HG03439 (cell line): ENCODE results near the gene NKAPL.

Experiments
- ATAC-seq: cut with Tn5 transposase; IDR thresholded peaks from one replicate; pipeline ENCODE4 v1.9.1; 2021; ENCODE audit warnings: mild to moderate bottlenecking, moderate library complexity; ENCODE audit not compliant: unreplicated experiment

NKAPL gene

DNA sequence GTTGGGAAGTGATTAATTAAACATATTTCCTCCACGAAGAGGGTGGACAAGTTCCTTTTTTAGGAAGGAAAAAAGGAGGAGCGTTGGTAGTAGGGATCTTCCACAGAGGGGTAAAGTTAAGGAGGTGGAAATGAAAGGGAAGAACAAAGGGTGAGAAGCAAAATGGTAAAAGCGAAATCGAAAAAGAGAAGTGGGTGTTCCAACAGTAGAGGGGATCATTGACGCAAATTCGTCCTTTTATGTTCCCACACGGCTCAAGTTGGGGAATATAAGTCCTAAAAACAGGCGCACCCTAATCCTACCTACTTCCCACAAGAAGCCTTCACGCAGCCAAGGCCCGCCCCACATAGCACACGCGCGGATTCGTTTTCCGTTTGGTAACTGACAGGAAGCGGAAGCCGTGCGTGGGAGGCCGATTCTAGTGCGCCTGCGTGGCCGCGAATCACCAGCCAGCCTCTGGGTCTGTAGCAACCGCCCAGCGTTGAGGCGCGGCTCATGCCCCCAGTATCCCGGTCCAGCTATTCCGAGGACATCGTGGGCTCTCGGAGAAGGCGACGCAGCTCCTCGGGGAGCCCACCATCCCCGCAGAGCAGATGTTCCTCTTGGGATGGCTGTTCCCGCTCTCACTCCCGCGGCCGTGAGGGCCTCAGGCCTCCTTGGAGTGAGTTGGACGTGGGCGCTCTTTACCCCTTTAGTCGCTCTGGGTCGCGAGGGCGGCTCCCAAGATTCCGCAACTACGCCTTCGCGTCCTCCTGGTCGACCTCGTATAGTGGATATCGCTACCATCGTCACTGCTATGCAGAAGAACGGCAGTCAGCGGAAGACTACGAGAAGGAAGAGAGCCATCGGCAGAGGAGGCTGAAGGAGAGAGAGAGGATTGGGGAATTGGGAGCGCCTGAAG is at the start of gene NKAPL:
NKAPL (plus strand) TSS at position 421 of the 901 bp plus-strand sequence; CDS start at position 496, 75 bp downstream.
- no peak for ATAC-seq

- no peak for ATAC-seq
Measured at GRCh38 chr6:28209753-28210535, 49.2 kb upstream of the NKAPL start.

- ATAC-seq, result peak; percentile 20
Measured at GRCh38 chr6:28211840-28212509, 47.1 kb upstream of the NKAPL start.

DNA sequence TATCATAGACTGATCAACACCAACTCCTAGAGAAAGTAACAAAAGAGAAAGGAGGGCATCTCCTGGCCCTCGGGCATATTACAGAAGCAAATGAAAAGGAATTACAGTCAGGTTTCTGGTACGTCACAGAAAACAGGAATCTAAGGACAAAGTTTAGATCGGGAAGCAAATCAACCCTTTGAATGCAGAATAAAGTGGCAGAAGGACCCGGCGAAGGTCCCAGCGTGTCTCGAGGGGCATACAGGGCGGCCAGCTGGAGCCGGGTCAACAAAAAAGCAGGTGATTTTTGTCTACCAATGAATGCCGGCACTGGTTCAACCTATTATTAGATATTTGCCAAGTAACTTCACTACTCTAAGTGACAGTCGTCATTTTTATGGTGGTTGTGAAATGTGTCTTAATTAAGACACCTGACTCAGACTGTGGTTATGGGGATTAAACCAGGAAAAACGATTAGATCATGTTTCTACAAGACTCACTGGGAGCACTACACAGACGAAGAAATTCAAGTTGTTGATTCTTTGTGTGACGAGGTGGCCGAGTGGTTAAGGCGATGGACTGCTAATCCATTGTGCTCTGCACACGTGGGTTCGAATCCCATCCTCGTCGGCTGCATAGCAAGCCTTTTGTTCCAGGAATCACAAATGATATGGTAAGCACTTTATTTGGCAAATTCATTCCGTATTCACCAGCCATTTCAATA is 46.4 kb upstream of the NKAPL start:
- peak; percentile 57 for ATAC-seq

DNA sequence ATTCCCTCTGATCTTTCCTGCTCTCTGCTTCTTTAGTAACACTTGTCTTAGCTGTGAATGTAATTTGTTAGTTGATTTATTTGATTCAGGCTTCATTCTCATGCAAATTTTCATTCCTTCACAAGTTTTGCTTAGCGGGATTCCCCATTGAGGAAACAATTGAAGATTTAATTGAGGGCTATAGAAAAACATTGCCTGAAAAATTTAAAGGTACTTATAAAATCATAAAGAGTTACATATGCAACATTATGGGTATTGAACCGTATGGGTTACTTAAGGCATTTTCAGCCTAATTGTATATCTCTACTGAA is 45.9 kb upstream of the NKAPL start:
- ATAC-seq, result no peak

DNA sequence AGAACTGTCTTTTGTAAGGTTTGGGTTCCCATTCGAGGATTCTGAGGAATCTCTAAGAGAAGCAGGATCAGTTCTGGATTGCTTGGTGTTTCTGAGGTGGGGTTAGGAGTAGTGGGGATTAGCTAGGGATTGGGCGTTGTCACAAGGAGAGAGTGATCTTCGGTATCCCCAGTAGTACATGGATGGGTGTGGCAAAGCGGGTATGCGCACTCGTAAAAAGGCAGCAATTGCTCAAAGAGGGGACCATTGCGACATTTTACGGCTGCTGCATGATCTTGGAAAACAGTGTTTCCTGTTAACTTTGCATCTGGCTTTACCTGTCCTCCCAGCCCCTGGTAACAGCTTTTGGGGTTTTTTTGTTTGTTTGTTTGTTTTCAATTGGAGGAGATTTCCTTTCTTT is 43.7 kb upstream of the NKAPL start:
- ATAC-seq, result no peak

GRCh38 chr6:28217890-28218289 is 41.2 kb upstream of the NKAPL start:
- no peak for ATAC-seq

DNA sequence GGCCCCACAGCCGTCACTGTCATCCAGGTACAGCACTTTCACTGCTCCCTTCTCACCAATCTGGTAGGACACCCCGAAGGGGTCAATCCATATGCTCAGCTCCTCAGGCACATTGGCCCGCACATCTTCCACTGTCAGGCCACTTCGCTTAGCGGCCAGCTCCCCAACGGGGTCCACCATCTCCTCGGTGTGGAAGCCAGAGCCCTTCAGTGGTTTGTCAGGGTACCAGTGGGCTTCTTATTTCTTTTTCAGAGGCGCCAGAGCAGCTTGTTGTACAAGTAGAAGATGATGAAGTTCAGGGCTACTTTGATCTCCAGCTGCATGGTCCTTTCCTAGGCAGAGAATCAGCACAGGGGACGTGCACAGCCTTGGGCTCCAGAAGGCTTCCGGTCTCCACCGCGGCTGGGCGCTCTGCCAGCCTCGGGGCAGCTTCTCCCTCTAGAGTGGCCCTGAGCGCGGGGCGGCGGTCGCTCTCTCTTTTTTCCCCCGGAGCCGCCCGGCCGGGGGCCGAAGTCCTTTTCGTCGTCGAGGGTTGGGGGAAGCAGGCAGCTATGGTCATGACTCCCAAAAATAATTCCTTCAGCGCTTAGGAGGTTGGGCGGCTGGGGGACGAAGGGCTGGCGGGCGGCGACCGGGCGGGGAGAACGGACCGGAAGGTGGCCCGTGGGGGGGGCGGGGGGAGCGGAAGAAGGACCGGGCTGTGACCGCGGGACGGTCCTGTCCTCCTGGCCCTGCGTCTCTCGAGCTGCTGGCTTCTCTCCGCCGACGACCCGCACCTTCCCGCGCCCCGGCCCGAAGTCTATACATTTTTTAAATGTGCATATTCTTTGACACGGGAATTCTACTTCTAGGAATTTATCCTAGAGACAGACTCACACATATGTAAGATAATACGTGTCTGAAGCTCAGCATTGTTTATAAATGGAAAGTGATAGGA is 40.5 kb upstream of the NKAPL start:
- ATAC-seq, result peak; percentile 50

DNA sequence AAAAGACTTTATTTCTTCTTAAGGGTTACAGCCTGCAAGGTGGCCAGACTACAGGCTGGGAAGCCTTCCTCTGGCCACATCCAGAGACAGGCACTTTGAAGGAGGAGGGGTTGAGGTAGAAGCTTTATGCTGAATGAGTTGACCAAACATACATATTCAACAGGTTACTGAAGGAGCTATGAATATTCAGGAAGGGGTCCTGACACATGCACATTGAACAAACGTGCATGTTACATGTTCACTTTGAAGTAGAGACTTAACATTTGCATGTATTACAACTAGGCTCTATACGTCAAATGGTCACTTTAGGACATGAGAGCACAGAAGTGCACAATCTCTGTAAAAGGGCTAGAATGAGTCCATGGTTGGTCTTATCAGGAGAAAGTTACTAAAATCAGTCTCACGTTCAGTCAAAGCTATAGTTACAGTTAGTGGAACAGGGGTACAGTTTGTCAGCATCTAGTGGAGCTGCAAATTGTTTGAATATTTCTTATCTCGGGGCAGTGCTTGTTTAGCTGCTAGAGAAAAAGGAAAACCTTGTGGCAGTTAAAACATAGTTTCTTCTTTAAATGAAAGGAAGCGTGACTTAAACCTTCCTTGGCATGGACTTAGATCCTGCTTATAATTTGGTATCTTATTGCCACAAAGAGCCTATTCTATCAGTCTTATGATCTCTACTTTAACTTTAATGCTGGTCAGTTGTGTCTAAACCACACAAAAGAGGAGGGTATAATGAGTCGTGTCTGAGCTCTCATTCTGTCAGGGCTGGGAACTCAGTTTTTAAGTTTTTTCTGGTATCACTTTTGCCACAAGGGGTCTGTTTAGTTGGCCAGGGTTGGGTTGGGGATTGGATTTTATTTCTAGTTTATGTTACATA is 38.6 kb upstream of the NKAPL start:
- no peak for ATAC-seq

- ATAC-seq, result no peak
Measured at GRCh38 chr6:28224131-28225055, 34.7 kb upstream of the NKAPL start.

- peak; percentile 81 for ATAC-seq
Measured at GRCh38 chr6:28225056-28225834, 33.9 kb upstream of the NKAPL start, which contains the start of gene ZSCAN9. ZSCAN9 (plus strand) TSS chr6:28225275; CDS start chr6:28227085, 1,810 bp downstream.

DNA sequence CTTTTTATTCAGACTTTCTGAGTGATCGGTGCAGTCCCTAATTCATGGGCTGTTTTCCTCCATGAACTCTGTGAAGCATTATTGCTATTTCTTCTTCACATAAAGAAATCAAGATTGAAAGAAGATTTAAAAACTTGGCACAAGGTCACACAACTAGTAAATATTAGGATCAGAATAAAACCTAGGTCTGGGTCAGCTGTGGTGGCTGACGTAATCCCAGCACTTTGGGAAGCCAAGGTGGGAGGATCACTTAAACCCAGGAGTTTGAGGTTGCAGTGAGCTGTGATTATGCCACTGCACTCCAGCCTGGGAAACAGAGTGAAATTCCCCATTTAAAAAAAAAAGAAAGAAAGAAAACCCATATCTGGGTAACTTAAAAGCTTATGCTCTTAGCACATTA is 32.6 kb upstream of the NKAPL start:
- ATAC-seq, result no peak

DNA sequence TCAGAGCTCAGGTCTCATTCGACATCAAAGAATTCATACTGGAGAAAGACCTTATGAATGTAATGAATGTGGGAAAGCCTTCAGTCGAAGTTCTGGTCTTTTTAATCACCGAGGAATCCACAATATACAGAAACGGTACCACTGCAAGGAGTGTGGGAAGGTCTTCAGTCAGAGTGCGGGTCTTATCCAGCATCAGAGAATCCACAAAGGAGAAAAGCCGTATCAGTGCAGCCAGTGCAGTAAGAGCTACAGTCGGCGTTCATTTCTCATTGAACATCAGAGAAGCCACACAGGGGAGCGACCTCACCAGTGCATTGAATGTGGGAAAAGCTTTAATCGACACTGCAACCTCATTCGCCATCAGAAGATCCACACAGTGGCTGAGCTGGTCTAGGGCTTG is 26.3 kb upstream of the NKAPL start:
- no peak for ATAC-seq

DNA sequence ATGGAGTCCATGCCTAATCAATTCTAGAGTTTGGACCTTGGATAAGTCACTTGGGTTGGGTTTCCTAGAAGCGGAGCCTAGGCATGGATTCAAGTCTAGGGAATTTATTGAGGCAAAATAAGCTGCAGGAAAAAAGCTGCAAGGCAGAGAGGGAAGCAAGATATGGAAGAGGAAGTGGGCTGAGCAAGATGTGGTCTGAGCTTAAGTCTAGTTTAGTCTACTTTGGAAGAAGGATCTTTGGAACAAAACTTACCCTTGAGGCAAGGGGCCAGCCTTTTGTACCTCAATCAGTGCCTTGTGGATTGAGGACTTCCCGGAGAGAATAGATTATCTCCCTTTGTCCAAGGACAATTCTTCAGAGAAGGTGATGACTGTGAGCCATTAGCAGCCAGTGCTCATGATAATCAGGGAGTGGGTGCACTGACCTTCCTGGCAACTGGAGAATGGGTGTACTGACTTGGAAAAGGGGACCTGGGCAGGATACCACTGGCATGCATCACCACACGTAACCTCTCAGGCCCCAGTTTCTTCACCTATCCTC is 23.1 kb upstream of the NKAPL start:
- ATAC-seq, result no peak

DNA sequence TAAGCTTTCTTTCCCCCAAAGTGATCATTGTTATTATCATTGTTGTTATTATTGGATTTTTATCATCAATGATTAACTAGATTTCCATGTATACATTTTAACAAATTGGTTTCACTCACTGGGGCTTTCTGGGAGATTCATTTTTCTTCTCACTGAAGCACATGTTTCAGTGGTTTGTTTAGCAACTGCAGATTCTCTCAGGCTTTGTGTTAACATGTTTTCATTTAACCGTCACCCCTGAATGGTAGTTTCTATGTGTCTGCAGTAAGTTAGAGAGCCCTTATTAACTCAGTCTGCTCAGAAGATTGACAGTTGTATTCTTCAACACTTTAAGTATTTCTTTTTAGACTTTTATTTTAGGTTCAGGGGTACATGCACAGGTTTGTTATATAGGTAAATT is 19.5 kb upstream of the NKAPL start:
- ATAC-seq, result no peak

- ATAC-seq, result no peak
Measured at GRCh38 chr6:28240471-28240870, 18.6 kb upstream of the NKAPL start.

DNA sequence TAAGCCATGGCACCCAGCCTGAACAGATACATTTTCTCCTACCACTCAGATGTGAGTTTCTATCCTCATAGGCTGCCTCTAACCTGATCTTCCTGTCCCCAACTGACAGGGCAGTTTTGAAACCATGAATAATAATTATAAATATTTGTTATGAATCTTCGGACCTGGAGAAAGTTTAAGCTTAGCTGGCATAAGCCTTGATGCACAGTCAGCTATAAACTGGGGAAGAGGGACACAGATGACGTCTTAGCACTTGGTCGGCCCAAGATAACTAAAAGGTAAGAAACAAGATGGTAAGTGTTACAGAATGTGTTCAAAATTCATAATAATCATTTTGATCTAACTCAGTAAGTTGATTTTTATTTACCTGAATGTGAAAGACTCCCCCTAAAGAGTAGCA is 15.2 kb upstream of the NKAPL start:
- ATAC-seq, result no peak
